Trophoblast cell (in vitro differentiated cells and primary cell): ENCODE measurements around the gene SREBF2.

Experiments
- DNase-seq, 2 donors: peaks; one replicate each; pipeline ENCODE4 v3.0.0-alpha.2; 2016
- H2AFZ ChIP-seq: 2 replicates; pipeline ENCODE4 v1.6.1; 2013; ENCODE audit warnings: low read length, moderate library complexity, mild to moderate bottlenecking; ENCODE audit not compliant: insufficient read depth, poor library complexity
- H2AK5ac ChIP-seq: 2 replicates; pipeline ENCODE4 v1.6.1; 2013; ENCODE audit warnings: mild to moderate bottlenecking, low read length
- H2BK120ac ChIP-seq: 2 replicates; pipeline ENCODE4 v1.6.1; 2013; ENCODE audit warnings: low read length, mild to moderate bottlenecking, moderate library complexity; ENCODE audit not compliant: insufficient read depth, poor library complexity
- H2BK12ac ChIP-seq: 2 replicates; pipeline ENCODE4 v1.6.1; 2013; ENCODE audit warnings: mild to moderate bottlenecking, low read length, moderate library complexity
- H2BK5ac ChIP-seq: 2 replicates; pipeline ENCODE4 v1.6.1; 2013; ENCODE audit warnings: low read length, low read depth, moderate library complexity, mild to moderate bottlenecking; ENCODE audit not compliant: poor library complexity
- H3K14ac ChIP-seq: 2 replicates; pipeline ENCODE4 v1.6.1; 2013; ENCODE audit warnings: mild to moderate bottlenecking, low read length
- H3K18ac ChIP-seq: 2 replicates; pipeline ENCODE4 v1.6.1; 2013; ENCODE audit warnings: mild to moderate bottlenecking, low read length
- H3K23ac ChIP-seq: 2 replicates; pipeline ENCODE4 v1.6.1; 2013; ENCODE audit warnings: low read length
- H3K27ac ChIP-seq: 2 replicates; pipeline ENCODE4 v1.5.1; 2013; ENCODE audit warnings: low read depth, mild to moderate bottlenecking, inconsistent platforms, low read length, moderate library complexity
- H3K27me3 ChIP-seq: 2 replicates; pipeline ENCODE4 v1.6.1; 2013; ENCODE audit warnings: inconsistent platforms, mild to moderate bottlenecking, low read length, moderate library complexity; ENCODE audit not compliant: insufficient read depth
- H3K36me3 ChIP-seq, 2 experiments: 1 replicate in 1 of 2; 2 replicates in 1 of 2; pipeline ENCODE4 v1.6.1; 2013; ENCODE audit warnings: low read length in 2 of 2, mild to moderate bottlenecking in 2 of 2, moderate library complexity in 1 of 2; ENCODE audit not compliant: insufficient read depth in 2 of 2, control insufficient read depth in 1 of 2
- H3K4ac ChIP-seq: 2 replicates; pipeline ENCODE4 v1.6.1; 2013; ENCODE audit warnings: low read depth, mild to moderate bottlenecking, low read length, moderate library complexity
- H3K4me1 ChIP-seq, 2 experiments: 1 replicate in 1 of 2; 2 replicates in 1 of 2; pipeline ENCODE4 v1.6.1; 2013; ENCODE audit warnings: low read length in 2 of 2, mild to moderate bottlenecking in 2 of 2, moderate library complexity in 1 of 2; ENCODE audit not compliant: insufficient read depth in 2 of 2, control insufficient read depth in 1 of 2
- H3K4me2 ChIP-seq: 2 replicates; pipeline ENCODE4 v1.6.1; 2013; ENCODE audit warnings: inconsistent platforms, mild to moderate bottlenecking, low read length, moderate library complexity
- H3K4me3 ChIP-seq: 2 replicates; pipeline ENCODE4 v1.5.1; 2013; ENCODE audit warnings: mild to moderate bottlenecking, low read depth, low read length, inconsistent platforms
- H3K79me1 ChIP-seq: one replicate; pipeline ENCODE4 v1.6.1; 2013; ENCODE audit warnings: low read length
- H3K79me2 ChIP-seq: 2 replicates; pipeline ENCODE4 v1.6.1; 2013; ENCODE audit warnings: low read length, mild to moderate bottlenecking; ENCODE audit not compliant: control insufficient read depth, insufficient read depth, poor library complexity
- H3K9ac ChIP-seq: 2 replicates; pipeline ENCODE4 v1.6.1; 2013; ENCODE audit warnings: mild to moderate bottlenecking, low read length
- H3K9me3 ChIP-seq: 2 replicates; pipeline ENCODE4 v1.6.1; 2013; ENCODE audit warnings: low read depth, mild to moderate bottlenecking, control low read depth, inconsistent platforms, low read length; ENCODE audit not compliant: insufficient read depth
- H4K12ac ChIP-seq: 2 replicates; pipeline ENCODE4 v1.6.1; 2013; ENCODE audit warnings: low read depth, mild to moderate bottlenecking, low read length, moderate library complexity
- H4K8ac ChIP-seq: 2 replicates; pipeline ENCODE4 v1.6.1; 2013; ENCODE audit warnings: low read depth, mild to moderate bottlenecking, low read length, moderate library complexity
- H4K91ac ChIP-seq: one replicate; pipeline ENCODE4 v1.6.1; 2013; ENCODE audit warnings: low read depth, mild to moderate bottlenecking, low read length, moderate library complexity
- WGBS: extraction: QIAGEN DNeasy Blood & Tissue Kit; methylation state at CpG from one replicate; pipeline ENCODE4 v1.1.7; 2013; ENCODE audit warnings: missing lambda C conversion rate; ENCODE audit not compliant: insufficient read length, insufficient coverage; ENCODE audit errors: extremely low coverage; 5-methylcytosine and 5-hydroxymethylcytosine counted together

Gene SREBF2

DNA sequence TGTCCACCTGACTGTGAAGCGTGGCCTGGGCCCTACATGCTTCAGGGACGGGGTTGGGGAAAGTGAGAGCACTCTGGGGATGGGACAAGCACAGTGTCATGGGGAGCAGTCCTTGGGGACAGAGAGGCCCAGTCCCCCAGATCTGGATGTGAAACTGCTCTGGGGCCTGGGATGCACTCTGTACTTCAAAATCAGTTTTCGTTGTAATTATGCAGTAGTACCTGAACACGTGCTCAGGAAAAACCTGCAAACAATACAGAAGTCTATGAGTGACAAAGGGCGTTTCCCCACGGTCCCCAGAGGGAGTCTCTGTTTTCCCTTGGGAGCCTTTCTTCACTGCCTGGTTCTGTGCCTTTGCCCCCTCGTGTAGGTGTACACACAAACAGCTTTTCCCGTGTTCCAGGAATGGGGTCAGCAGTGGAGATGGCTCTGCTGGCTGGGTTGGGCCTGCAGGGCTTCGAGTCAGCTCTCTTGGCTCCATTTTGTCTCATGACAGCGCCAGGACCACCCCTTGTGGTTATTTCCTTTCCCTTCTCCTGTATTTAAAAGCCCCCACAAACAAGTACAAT lies 98.9 kb downstream of the SREBF2 start:
- Histone ChIP-seq H3K4ac (no peak overlapping the region), H3K18ac (no peak overlapping the region), H4K12ac (no peak overlapping the region), H2AFZ (no peak overlapping the region), H2BK12ac (no peak overlapping the region), H3K9me3 (peaks cover 3% of the 10 kb centered on the region), H3K79me2 (no peaks in the 10 kb centered on the region), H3K4me2 (no peak overlapping the region), H3K14ac (no peak overlapping the region), H2BK5ac (no peak overlapping the region), H3K27ac (no peak overlapping the region), H3K79me1 (no peaks in the 10 kb centered on the region), H3K27me3 (no peaks in the 10 kb centered on the region), H2BK120ac (no peak overlapping the region), H4K8ac (no peak overlapping the region), H4K91ac (no peak overlapping the region), H3K36me3 (peaks cover 0 to 6% of the 10 kb centered on the region in 2 experiments), H3K9ac (no peak overlapping the region), H3K23ac (no peak overlapping the region), H3K4me1 (no peaks in the 10 kb centered on the region), H3K4me3 (no peak overlapping the region), H2AK5ac (no peak overlapping the region)
- WGBS = no CpG with 5 or more reads among the region's 10 CpGs
- DNase-seq = no peak

DNA sequence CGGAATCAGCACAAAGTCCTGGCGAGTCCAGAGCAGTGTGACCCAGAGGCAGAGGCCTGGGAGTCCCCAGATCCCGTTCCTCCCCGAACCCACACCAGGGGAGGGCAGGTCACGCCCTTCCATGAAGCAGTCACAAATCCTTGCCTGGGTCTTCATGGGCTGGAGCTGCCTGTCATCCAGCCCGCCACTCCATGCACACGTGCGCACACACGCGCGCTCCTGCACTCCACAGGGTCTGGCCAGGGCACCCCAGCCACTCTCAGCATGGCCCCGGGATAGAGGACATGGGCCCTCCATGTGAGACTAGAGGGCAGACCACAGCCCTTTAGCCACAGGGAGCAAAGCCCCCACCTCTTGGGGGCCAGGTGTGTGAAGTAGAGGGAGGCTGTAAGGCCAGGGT lies 99.4 kb downstream of the SREBF2 start:
- Histone ChIP-seq H3K36me3 (peaks cover 0 to 6% of the 10 kb centered on the region in 2 experiments), H2BK5ac (no peak overlapping the region), H3K4me3 (no peak overlapping the region), H4K8ac (no peak overlapping the region), H3K79me2 (no peaks in the 10 kb centered on the region), H2AFZ (no peak overlapping the region), H3K79me1 (no peaks in the 10 kb centered on the region), H3K9ac (no peak overlapping the region), H4K91ac (no peak overlapping the region), H3K27ac (no peak overlapping the region), H2BK12ac (no peak overlapping the region), H4K12ac (peak overlapping the region; percentile 31), H3K14ac (no peak overlapping the region), H2AK5ac (no peak overlapping the region), H3K18ac (no peak overlapping the region), H3K4ac (no peak overlapping the region), H3K4me1 (no peaks in the 10 kb centered on the region), H3K4me2 (no peak overlapping the region), H3K23ac (no peak overlapping the region), H2BK120ac (no peak overlapping the region), H3K27me3 (no peaks in the 10 kb centered on the region), H3K9me3 (peaks cover 3% of the 10 kb centered on the region)
- no CpG with 5 or more reads among the region's 12 CpGs for WGBS
- no peak for DNase-seq

DNA sequence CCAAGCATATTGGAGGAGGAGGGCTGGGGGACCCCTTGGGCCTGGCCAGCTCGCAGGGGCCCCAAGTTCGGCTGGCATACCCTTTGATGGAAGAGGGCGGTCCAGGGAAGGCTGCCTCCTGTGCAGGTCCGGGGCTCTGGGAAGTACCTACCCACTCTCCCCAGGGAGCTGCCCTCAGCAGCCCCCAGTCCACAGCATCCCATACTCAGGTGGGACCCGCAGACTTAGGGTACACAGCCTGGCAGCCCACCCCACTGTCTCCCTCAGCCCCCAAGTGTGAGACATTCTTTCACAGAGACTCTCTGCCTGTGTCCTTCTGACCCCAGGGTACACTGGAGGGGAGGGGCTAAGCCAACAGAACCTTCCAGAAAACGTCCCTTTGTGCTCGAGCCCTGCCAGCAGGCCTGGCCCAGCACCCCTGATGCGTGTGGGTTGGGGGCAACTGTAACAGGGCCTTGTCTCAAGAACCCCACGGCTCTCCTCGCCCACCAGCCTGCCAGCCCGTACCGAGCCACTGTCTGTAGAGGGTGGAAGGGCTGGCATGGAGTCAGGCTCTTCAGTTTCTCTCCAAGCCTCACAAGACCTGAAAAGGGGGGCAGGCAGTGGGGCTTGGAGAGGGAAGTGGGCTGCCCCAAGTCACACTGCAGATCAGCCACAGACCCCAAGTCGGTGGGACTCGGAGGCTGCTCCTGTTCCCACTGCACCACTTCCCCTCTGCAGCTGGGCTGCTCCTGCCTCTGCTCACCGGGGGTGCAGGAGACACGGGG lies 100.7 kb downstream of the SREBF2 start:
- H3K27ac ChIP-seq = no peak overlapping the region
- H4K12ac ChIP-seq = no peak overlapping the region
- no CpG with 5 or more reads among the region's 16 CpGs for WGBS
- H2BK5ac ChIP-seq = no peak overlapping the region
- H3K27me3 ChIP-seq = no peaks in the 10 kb centered on the region
- no peak for DNase-seq
- H3K9me3 ChIP-seq = peaks cover 3% of the 10 kb centered on the region
- H3K23ac ChIP-seq = no peak overlapping the region
- no peak overlapping the region for H3K4ac ChIP-seq
- no peak overlapping the region for H2AFZ ChIP-seq
- H3K4me2 ChIP-seq = no peak overlapping the region
- no peaks in the 10 kb centered on the region for H3K4me1 ChIP-seq
- H3K18ac ChIP-seq = no peak overlapping the region
- no peak overlapping the region for H4K91ac ChIP-seq
- H3K79me2 ChIP-seq = no peaks in the 10 kb centered on the region
- H4K8ac ChIP-seq = no peak overlapping the region
- no peak overlapping the region for H2BK120ac ChIP-seq
- H2BK12ac ChIP-seq = no peak overlapping the region
- H2AK5ac ChIP-seq = no peak overlapping the region
- no peak overlapping the region for H3K4me3 ChIP-seq
- H3K14ac ChIP-seq = no peak overlapping the region
- peaks cover 3 to 6% of the 10 kb centered on the region in 2 experiments for H3K36me3 ChIP-seq
- H3K79me1 ChIP-seq = no peaks in the 10 kb centered on the region
- no peak overlapping the region for H3K9ac ChIP-seq

DNA sequence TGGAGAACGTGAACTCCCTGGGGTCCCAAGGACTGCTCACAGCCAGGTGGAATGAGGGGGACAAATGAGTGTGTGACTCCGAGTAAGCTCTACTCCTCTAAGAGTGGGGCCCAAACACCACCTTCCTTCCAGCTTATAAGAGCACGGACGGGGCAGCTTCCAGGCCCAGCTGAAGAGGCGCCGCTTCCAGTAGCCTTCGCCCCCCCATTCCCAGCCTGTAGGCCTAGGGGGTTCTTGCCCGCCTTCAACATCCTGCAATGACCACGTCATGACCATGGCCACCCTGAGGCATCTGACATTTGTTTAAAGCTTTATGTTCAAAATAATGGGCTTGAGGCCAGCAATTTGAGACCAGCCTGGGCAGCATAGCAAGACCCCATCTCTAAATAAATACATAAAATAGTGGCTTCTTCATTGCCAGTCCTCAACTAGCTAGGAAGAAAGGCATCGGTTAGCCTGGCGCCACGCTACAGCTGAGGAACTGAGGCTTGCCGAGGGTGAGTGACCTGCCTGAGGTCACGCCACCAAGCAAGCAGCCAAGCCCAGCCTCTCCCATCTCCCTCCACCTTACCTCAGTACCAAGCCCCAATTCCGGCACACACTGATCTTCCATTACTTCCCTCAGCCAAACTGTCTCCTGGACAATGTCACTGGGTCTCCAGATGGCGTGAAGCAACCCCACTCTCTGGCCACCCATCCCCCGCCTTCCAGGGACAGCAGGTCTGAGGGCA lies 101.5 kb downstream of the SREBF2 start:
- H3K14ac ChIP-seq = no peak overlapping the region
- no peak overlapping the region for H2AFZ ChIP-seq
- H2BK120ac ChIP-seq = no peak overlapping the region
- no peak overlapping the region for H4K12ac ChIP-seq
- no peaks in the 10 kb centered on the region for H3K79me1 ChIP-seq
- no peak overlapping the region for H4K8ac ChIP-seq
- no peak overlapping the region for H4K91ac ChIP-seq
- H3K9ac ChIP-seq = no peak overlapping the region
- H3K4me2 ChIP-seq = no peak overlapping the region
- DNase-seq = no peak
- peaks cover 3% of the 10 kb centered on the region for H3K9me3 ChIP-seq
- H3K23ac ChIP-seq = no peak overlapping the region
- no peak overlapping the region for H2AK5ac ChIP-seq
- H2BK5ac ChIP-seq = no peak overlapping the region
- H3K4me3 ChIP-seq = no peak overlapping the region
- H3K36me3 ChIP-seq = peaks cover 9 to 12% of the 10 kb centered on the region in 2 experiments
- H3K18ac ChIP-seq = no peak overlapping the region
- H2BK12ac ChIP-seq = no peak overlapping the region
- no peaks in the 10 kb centered on the region for H3K27me3 ChIP-seq
- no peak overlapping the region for H3K27ac ChIP-seq
- H3K79me2 ChIP-seq = no peaks in the 10 kb centered on the region
- H3K4me1 ChIP-seq = no peaks in the 10 kb centered on the region
- WGBS = no CpG with 5 or more reads among the region's 17 CpGs
- H3K4ac ChIP-seq = no peak overlapping the region
